GM12878 (cell line): ENCODE measurements around the gene CELF6. TPM values are rescaled to one million over a fixed set of nuclear protein-coding genes. Genes with fewer than 3 reads are reported as not detected.

Experiments
- ATAC-seq: fragments of 200-7000 bp; cut with Tn5 transposase; 3 replicates; pipeline ENCODE4 v1.9.1; 2020; ENCODE audit warnings: mild to moderate bottlenecking, moderate library complexity
- BruUV-seq: library from RNA; stranded (reverse); fragments of 400-500 nt; replicated peaks from 2 replicates; lab custom pipeline; 2021; lab: Mats Ljungman, UMichigan
- CTCF ChIA-PET: fragments of 300-600 bp; sonication (Branson Sonifier 250); formaldehyde crosslinking; extraction: SDS; loops from one replicate; lab custom pipeline; 2021; ENCODE audit warnings: inconsistent platforms; lab: Yijun Ruan, JAX
- POLR2A ChIA-PET: fragments of 350-600 bp; formaldehyde crosslinking; extraction: SDS; loops from one replicate; lab custom pipeline; 2021; ENCODE audit warnings: inconsistent platforms; lab: Charles Lee
- RAD21 ChIA-PET: fragments of 300-600 bp; sonication (Branson Sonifier 250); formaldehyde crosslinking; loops from one replicate; lab custom pipeline; 2023; ENCODE audit warnings: antibody characterized with exemption; ENCODE audit not compliant: unreplicated experiment; lab: Charles Lee
- SMC1A ChIA-PET: fragments of 300-600 bp; sonication (Branson Sonifier 250); formaldehyde crosslinking; loops from one replicate; lab custom pipeline; 2023; ENCODE audit not compliant: unreplicated experiment, uncharacterized antibody; lab: Charles Lee
- DNase-seq: peaks from one replicate; pipeline ENCODE4 v3.0.0-alpha.2; 2011; ENCODE audit warnings: low read depth, low spot score
- FAIRE-seq: peaks from 3 replicates; lab custom pipeline; 2011; peaks lifted over from hg19 to GRCh38; lab: Jason Lieb, UNC
- H2AFZ ChIP-seq: 2 replicates; pipeline ENCODE4 v1.6.0; 2011; ENCODE audit warnings: low read depth, low read length, control low read depth; ENCODE audit not compliant: control insufficient read depth
- H3K27ac ChIP-seq: 2 replicates; pipeline ENCODE4 v1.5.1; 2011; ENCODE audit warnings: control low read depth; ENCODE audit not compliant: control insufficient read depth, insufficient read depth
- H3K27me3 ChIP-seq, 2 experiments: replicated peaks in 1 of 2; 2 replicates each; pipeline versions ENCODE4 v1.6.0 to v1.6.1; 2011; ENCODE audit warnings: low read length in 1 of 2; ENCODE audit not compliant: control insufficient read depth in 2 of 2, insufficient read depth in 2 of 2
- H3K36me3 ChIP-seq, 2 experiments: 2 replicates each; pipeline ENCODE4 v1.5.1; 2011; ENCODE audit warnings: low read length in 1 of 2; ENCODE audit not compliant: control insufficient read depth in 2 of 2, insufficient read depth in 2 of 2
- H3K4me1 ChIP-seq: 2 replicates; pipeline ENCODE4 v1.6.1; 2011; ENCODE audit warnings: mild to moderate bottlenecking, low read length, moderate library complexity, mixed read lengths; ENCODE audit not compliant: control insufficient read depth, insufficient read depth
- H3K4me2 ChIP-seq: 2 replicates; pipeline ENCODE4 v1.6.0; 2011; ENCODE audit warnings: control low read depth; ENCODE audit not compliant: control insufficient read depth, insufficient read depth
- H3K4me3 ChIP-seq: fragments of 200-600 bp; sonication (generic); 2 replicates; pipeline ENCODE4 v1.5.1; 2016
- H3K79me2 ChIP-seq: 2 replicates; pipeline ENCODE4 v1.6.0; 2011; ENCODE audit warnings: low read length; ENCODE audit not compliant: control insufficient read depth, insufficient read depth
- H3K9ac ChIP-seq: 2 replicates; pipeline ENCODE4 v1.8.0; 2011; ENCODE audit warnings: low read length, control low read depth, mixed read lengths; ENCODE audit not compliant: control insufficient read depth, insufficient read depth
- H3K9me3 ChIP-seq: replicated peaks from 3 replicates; pipeline ENCODE4 v1.5.1; 2011; ENCODE audit warnings: mild to moderate bottlenecking, low read length; ENCODE audit not compliant: control insufficient read depth, insufficient read depth
- H4K20me1 ChIP-seq: 2 replicates; pipeline ENCODE4 v1.6.0; 2011; ENCODE audit not compliant: control insufficient read depth, insufficient read depth
- BMI1 ChIP-seq: fragments of 450-650 bp; IDR thresholded peaks from 2 replicates; pipeline ENCODE4 v1.6.1; 2016; ENCODE audit warnings: mild to moderate bottlenecking, moderate library complexity, borderline replicate concordance
- BRCA1 ChIP-seq: IDR thresholded peaks from 2 replicates; pipeline ENCODE4 v1.6.1; 2011; ENCODE audit warnings: low read depth, low read length, improper control_type of control experiment
- DPF2 ChIP-seq: fragments of 450-650 bp; IDR thresholded peaks from 2 replicates; pipeline ENCODE4 v1.6.1; 2017; ENCODE audit warnings: mild to moderate bottlenecking
- GABPA ChIP-seq: IDR thresholded peaks from 2 replicates; pipeline ENCODE4 v1.6.1; 2014; ENCODE audit warnings: antibody characterized with exemption, low read depth, mild to moderate bottlenecking, inconsistent platforms
- IRF4 ChIP-seq: IDR thresholded peaks from 2 replicates; pipeline ENCODE4 v1.6.1; 2011; ENCODE audit warnings: low read depth, low read length
- SMAD1 ChIP-seq: fragments of 450-650 bp; IDR thresholded peaks from 2 replicates; pipeline ENCODE4 v1.6.1; 2018; ENCODE audit warnings: mild to moderate bottlenecking, low read depth; ENCODE audit not compliant: partially characterized antibody
- STAT1 ChIP-seq: fragments of 450-650 bp; conservative IDR thresholded peaks from 2 replicates; pipeline ENCODE4 v1.6.1; 2014; ENCODE audit warnings: antibody characterized with exemption, mild to moderate bottlenecking
- USF2 ChIP-seq: IDR thresholded peaks from 2 replicates; pipeline ENCODE4 v1.6.1; 2011; ENCODE audit warnings: low read depth, low read length, improper control_type of control experiment, borderline replicate concordance
- ZBED1 ChIP-seq: IDR thresholded peaks from 2 replicates; pipeline ENCODE4 v1.6.1; 2016; ENCODE audit warnings: borderline replicate concordance
- WGBS: methylation state at CpG from one replicate; pipeline ENCODE4 v1.1.6; 2016; ENCODE audit warnings: low lambda C conversion rate; ENCODE audit not compliant: insufficient replicate concordance, insufficient coverage; ENCODE audit errors: missing lambda C conversion rate; 5-methylcytosine and 5-hydroxymethylcytosine counted together
- in situ Hi-C: fragments of 300-500 bp; cut with MboI; formaldehyde crosslinking; loops from 9 replicates; pipeline ENCODE4 v1.14.3; 2018; ENCODE audit warnings: mixed read lengths
- intact Hi-C: fragments of 100-400 bp; cut with micrococcal nuclease; formaldehyde crosslinking; loops from one replicate; pipeline ENCODE4 v1.14.2; 2022; ENCODE audit not compliant: unreplicated experiment
- polyA plus RNA-seq, 11 experiments: library from polyadenylated mRNA; depleted of rRNA in 4 of 11; unstranded in 6 of 11; stranded (reverse) in 5 of 11; fragments of >200 nt; fragmentation: Nextera tagmentation in 4 of 11; fragmentation: Illumina TruSeq in 1 of 11; extraction: Ambion mirVana in 4 of 11; extraction: Trizol in 1 of 11; gene quantifications; 1 replicate in 1 of 11; 2 replicates in 10 of 11; pipeline versions ENCODE4 v1.2.1 to v1.2.3, GENCODE V29; 2011 to 2016; ENCODE audit warnings: inconsistent platforms in 2 of 11, missing spikeins in 2 of 11, low read depth in 1 of 11
- total RNA-seq, 4 experiments: library from RNA; depleted of rRNA in 3 of 4; stranded (reverse); fragments of >200 nt in 3 of 4; fragmentation: Illumina TruSeq in 1 of 4; extraction: Trizol in 1 of 4; gene quantifications; 2 replicates each; pipeline versions ENCODE4 v1.2.1 to v1.2.3, GENCODE V29; 2013 to 2021
- TF ChIP-seq, protein P1 (sequence below): fragments of 450-650 bp; conservative IDR thresholded peaks from 2 replicates; pipeline ENCODE4 v1.6.1; 2017; ENCODE audit warnings: mild to moderate bottlenecking, moderate library complexity
- TF ChIP-seq, protein P2 (sequence below): IDR thresholded peaks from 2 replicates; pipeline ENCODE4 v1.6.1; 2012; ENCODE audit warnings: low read depth, low read length, improper control_type of control experiment

The CELF6 gene
- total and polyA plus RNA-seq, 10 of the 15 experiments (the other 5 are each of a cell fraction or from before 2014, with no cell fraction given) = 0.06 to 0.54 (median 0.23) TPM; not detected in 1

DNA sequence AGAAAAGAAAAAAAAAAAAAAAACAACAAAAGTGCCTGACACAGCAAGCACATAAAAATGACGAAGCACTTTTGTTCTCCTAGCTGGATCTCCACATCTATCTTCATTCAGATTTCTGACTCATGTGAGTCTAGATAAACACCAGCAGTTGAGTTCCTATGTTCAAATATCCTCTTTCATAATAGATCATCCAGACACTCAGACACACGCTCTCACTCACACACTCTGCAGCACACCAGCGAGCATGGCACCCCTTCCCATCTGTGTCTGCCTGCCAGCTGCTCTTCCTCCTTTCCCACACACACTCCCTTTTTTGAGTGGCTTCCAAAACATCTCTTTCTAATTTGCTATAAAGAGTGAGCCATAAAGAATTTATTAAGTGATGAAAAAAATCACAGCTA is 19.8 kb upstream of the CELF6 start:
- no peak overlapping the region for H3K4me3 ChIP-seq
- POLR2A ChIA-PET = interaction anchor here (0.7 kb wide), 1 partner anchor 26 kb away, joined by 4 read pairs; no protein-coding TSS in a partner anchor
- no peak overlapping the region for H3K4me2 ChIP-seq
- SMC1A ChIA-PET = interaction anchor here (0.7 to 2.1 kb wide), 2 partner anchors 13 to 37 kb away, joined by 3 to 5 read pairs; no protein-coding TSS in a partner anchor
- peaks cover 5% of the 10 kb centered on the region in 2 experiments; a peak in 2 of 4 replicates for H3K36me3 ChIP-seq
- H3K9me3 ChIP-seq = no peaks in the 10 kb centered on the region
- no peaks in the 10 kb centered on the region for H3K27me3 ChIP-seq
- no TSS peak for BruUV-seq
- intact Hi-C loops = no loop called here
- no peak overlapping the region for H3K9ac ChIP-seq
- no peak for DNase-seq
- H3K79me2 ChIP-seq = no peaks in the 10 kb centered on the region
- ATAC-seq = no peak
- no peaks in the 10 kb centered on the region for H4K20me1 ChIP-seq
- CTCF ChIA-PET = interaction anchor here (0.8 to 1.7 kb wide), 2 partner anchors 27 to 113 kb away, joined by 3 read pairs; no protein-coding TSS in a partner anchor
- RAD21 ChIA-PET = no interaction called here
- no peak for FAIRE-seq
- 69% methylated on average over 3 of the region's 3 CpGs for WGBS
- H2AFZ ChIP-seq = no peak overlapping the region
- H3K27ac ChIP-seq = no peak overlapping the region
- no peaks in the 10 kb centered on the region for H3K4me1 ChIP-seq
- in situ Hi-C loops = no loop called here
- TF ChIP-seq USF2 = no peak
- no peak for TF ChIP-seq DPF2
- TF ChIP-seq STAT1 = no peak
- TF ChIP-seq BMI1 = no peak
- TF ChIP-seq, protein P1, sequence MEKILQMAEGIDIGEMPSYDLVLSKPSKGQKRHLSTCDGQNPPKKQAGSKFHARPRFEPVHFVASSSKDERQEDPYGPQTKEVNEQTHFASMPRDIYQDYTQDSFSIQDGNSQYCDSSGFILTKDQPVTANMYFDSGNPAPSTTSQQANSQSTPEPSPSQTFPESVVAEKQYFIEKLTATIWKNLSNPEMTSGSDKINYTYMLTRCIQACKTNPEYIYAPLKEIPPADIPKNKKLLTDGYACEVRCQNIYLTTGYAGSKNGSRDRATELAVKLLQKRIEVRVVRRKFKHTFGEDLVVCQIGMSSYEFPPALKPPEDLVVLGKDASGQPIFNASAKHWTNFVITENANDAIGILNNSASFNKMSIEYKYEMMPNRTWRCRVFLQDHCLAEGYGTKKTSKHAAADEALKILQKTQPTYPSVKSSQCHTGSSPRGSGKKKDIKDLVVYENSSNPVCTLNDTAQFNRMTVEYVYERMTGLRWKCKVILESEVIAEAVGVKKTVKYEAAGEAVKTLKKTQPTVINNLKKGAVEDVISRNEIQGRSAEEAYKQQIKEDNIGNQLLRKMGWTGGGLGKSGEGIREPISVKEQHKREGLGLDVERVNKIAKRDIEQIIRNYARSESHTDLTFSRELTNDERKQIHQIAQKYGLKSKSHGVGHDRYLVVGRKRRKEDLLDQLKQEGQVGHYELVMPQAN = no peak
- TF ChIP-seq, protein P2, sequence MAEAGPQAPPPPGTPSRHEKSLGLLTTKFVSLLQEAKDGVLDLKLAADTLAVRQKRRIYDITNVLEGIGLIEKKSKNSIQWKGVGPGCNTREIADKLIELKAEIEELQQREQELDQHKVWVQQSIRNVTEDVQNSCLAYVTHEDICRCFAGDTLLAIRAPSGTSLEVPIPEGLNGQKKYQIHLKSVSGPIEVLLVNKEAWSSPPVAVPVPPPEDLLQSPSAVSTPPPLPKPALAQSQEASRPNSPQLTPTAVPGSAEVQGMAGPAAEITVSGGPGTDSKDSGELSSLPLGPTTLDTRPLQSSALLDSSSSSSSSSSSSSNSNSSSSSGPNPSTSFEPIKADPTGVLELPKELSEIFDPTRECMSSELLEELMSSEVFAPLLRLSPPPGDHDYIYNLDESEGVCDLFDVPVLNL = no peak
- TF ChIP-seq IRF4 = no peak
- no peak for TF ChIP-seq GABPA
- TF ChIP-seq SMAD1 = no peak
- no peak for TF ChIP-seq ZBED1
- TF ChIP-seq BRCA1 = no peak
- TF ChIP-seq, all 136 proteins: peak for 0
